Panc1 (cell line): Measurements from ENCODE around the gene ZBTB7C.

Source experiments
- CTCF ChIP-seq: fragments of 450-650 bp; IDR thresholded peaks from 2 replicates; pipeline ENCODE4 v1.5.1; 2017; ENCODE audit warnings: mild to moderate bottlenecking
- POLR2AphosphoS5 ChIP-seq: IDR thresholded peaks from 2 replicates; pipeline ENCODE4 v1.6.1; 2012; ENCODE audit warnings: mild to moderate bottlenecking, low read depth, low read length, moderate library complexity
- SIN3A ChIP-seq: IDR thresholded peaks from 2 replicates; pipeline ENCODE4 v1.6.1; 2012; ENCODE audit warnings: low read depth, mild to moderate bottlenecking, low read length, moderate library complexity, borderline replicate concordance; ENCODE audit not compliant: insufficient read depth

GRCh38 chr18:47999801-48000248 is 409.4 kb downstream of the ZBTB7C start:
- TF ChIP-seq CTCF (no peak), POLR2AphosphoS5 (no peak), SIN3A (no peak)
